Glomerular endothelial cell (primary cell): ENCODE data around the gene PRPF31. TPM values are rescaled to one million over a fixed set of nuclear protein-coding genes. Genes with fewer than 3 reads are reported as not detected.
A peak's percentile ranks its signal among the peaks of the same experiment; 100 is the strongest.

ENCODE experiments used
- DNase-seq: peaks from one replicate; pipeline ENCODE4 v3.0.0-alpha.2; 2011; ENCODE audit warnings: low read depth, low spot score; ENCODE audit errors: extremely low read depth
- total RNA-seq: library from RNA; depleted of rRNA; stranded (reverse); fragments of >200 nt; gene quantifications from 2 replicates; pipeline ENCODE4 v1.2.3, GENCODE V29; 2015

The PRPF31 gene
- total RNA-seq, 1 donor from 2014 or later = 66.7 TPM

GRCh38 chr19:54107876-54108490 is 7.6 kb upstream of the PRPF31 start:
- no peak for DNase-seq

- DNase-seq = no peak
Observed at GRCh38 chr19:54108496-54108895, 7.1 kb upstream of the PRPF31 start.

GRCh38 chr19:54109651-54110050 is 5.9 kb upstream of the PRPF31 start:
- DNase-seq = no peak

- DNase-seq = no peak
Observed at GRCh38 chr19:54114340-54115108, 1.0 kb upstream of the PRPF31 start.

GRCh38 chr19:54121259-54121658 is 5.7 kb downstream of the PRPF31 start:
- DNase-seq = no peak

GRCh38 chr19:54123682-54124081 is 8.1 kb downstream of the PRPF31 start:
- DNase-seq = no peak

- DNase-seq = no peak
Observed at GRCh38 chr19:54124393-54124792, 8.8 kb downstream of the PRPF31 start.

GRCh38 chr19:54125713-54126112 is 10.2 kb downstream of the PRPF31 start:
- DNase-seq = no peak

GRCh38 chr19:54127688-54128440 is 12.3 kb downstream of the PRPF31 start:
- no peak for DNase-seq

- DNase-seq = no peak
Observed at GRCh38 chr19:54128441-54128725, 12.8 kb downstream of the PRPF31 start.

- DNase-seq = no peak
Observed at GRCh38 chr19:54128796-54129616, 13.5 kb downstream of the PRPF31 start.

GRCh38 chr19:54129617-54129996 is 14.1 kb downstream of the PRPF31 start:
- no peak for DNase-seq

GRCh38 chr19:54133312-54133956 is 17.9 kb downstream of the PRPF31 start:
- DNase-seq = no peak

GRCh38 chr19:54133957-54134590 is 18.5 kb downstream of the PRPF31 start:
- no peak for DNase-seq

GRCh38 chr19:54136086-54136863 is 20.7 kb downstream of the PRPF31 start:
- DNase-seq = no peak

- DNase-seq = peak; percentile 100
Observed at GRCh38 chr19:54136864-54137698, 21.5 kb downstream of the PRPF31 start.

- no peak for DNase-seq
Observed at GRCh38 chr19:54137699-54138488, 22.3 kb downstream of the PRPF31 start, which contains the start of gene CNOT3. TSS of gene CNOT3 (plus strand) at chr19:54137762. CDS start at chr19:54142979, 5,217 bp downstream.
